ENCODE data around the gene FAM240A.

FAM240A gene

GRCh38 chr3:46664188-46664970, 52.1 kb downstream of the FAM240A start:
- DNase-seq, result no peak

GRCh38 chr3:46664971-46665762, 52.8 kb downstream of the FAM240A start:
- no peak for DNase-seq

- DNase-seq, result no peak
Observed at GRCh38 chr3:46665763-46666452, 53.6 kb downstream of the FAM240A start.

- DNase-seq, result no peak
Observed at GRCh38 chr3:46666453-46666845, 54.1 kb downstream of the FAM240A start.

- no peak for DNase-seq
Observed at GRCh38 chr3:46667061-46667621, 54.8 kb downstream of the FAM240A start.

GRCh38 chr3:46667657-46668056, 55.3 kb downstream of the FAM240A start:
- DNase-seq, result no peak

GRCh38 chr3:46668116-46668515, 55.8 kb downstream of the FAM240A start:
- DNase-seq, result no peak

GRCh38 chr3:46668591-46668990, 56.3 kb downstream of the FAM240A start:
- no peak for DNase-seq

- no peak for DNase-seq
Observed at GRCh38 chr3:46669191-46669999, 57.1 kb downstream of the FAM240A start.

- no peak for DNase-seq
Observed at GRCh38 chr3:46670000-46670890, 57.9 kb downstream of the FAM240A start.

- DNase-seq, result no peak
Observed at GRCh38 chr3:46670891-46671427, 58.6 kb downstream of the FAM240A start.

- no peak for DNase-seq
Observed at GRCh38 chr3:46671541-46672348, 59.4 kb downstream of the FAM240A start.

- DNase-seq, result no peak
Observed at GRCh38 chr3:46672349-46672695, 60.0 kb downstream of the FAM240A start.

GRCh38 chr3:46673151-46674030, 61.1 kb downstream of the FAM240A start:
- no peak for DNase-seq

GRCh38 chr3:46674031-46674845, 61.9 kb downstream of the FAM240A start:
- no peak for DNase-seq

GRCh38 chr3:46675426-46675825, 63.1 kb downstream of the FAM240A start:
- no peak for DNase-seq

Data from activated CD8-positive, alpha-beta memory T cell treated with anti-CD3 and anti-CD28 coated beads for 24 hours (primary cell).